DMS53 (cell line): ENCODE data around the gene KPNA6.
A peak's percentile ranks its signal among the peaks of the same experiment; 100 is the strongest.

Source experiments
- DNase-seq: peaks from one replicate; lab custom pipeline; 2025; lab: John Stamatoyannopoulos, UW

Gene KPNA6

GRCh38 chr1:32187850-32188249 is 80.0 kb downstream of the KPNA6 start:
- DNase-seq: no peak

- DNase-seq: no peak
Measured at GRCh38 chr1:32192220-32192948, 84.5 kb downstream of the KPNA6 start.

- DNase-seq: no peak
Measured at GRCh38 chr1:32194984-32195383, 87.1 kb downstream of the KPNA6 start.

GRCh38 chr1:32195531-32195930 is 87.7 kb downstream of the KPNA6 start:
- no peak for DNase-seq

GRCh38 chr1:32195972-32196823 is 88.3 kb downstream of the KPNA6 start:
- no peak for DNase-seq

GRCh38 chr1:32197074-32197473 is 89.2 kb downstream of the KPNA6 start:
- DNase-seq: peak; percentile 35

GRCh38 chr1:32197837-32198236 is 90.0 kb downstream of the KPNA6 start:
- DNase-seq: no peak

- DNase-seq: no peak
Measured at GRCh38 chr1:32198237-32199042, 90.6 kb downstream of the KPNA6 start.

GRCh38 chr1:32199043-32199716 is 91.3 kb downstream of the KPNA6 start:
- no peak for DNase-seq

GRCh38 chr1:32199717-32200072 is 91.8 kb downstream of the KPNA6 start:
- peak; percentile 79 for DNase-seq

GRCh38 chr1:32200226-32201010 is 92.6 kb downstream of the KPNA6 start, which contains the start of gene CCDC28B:
CCDC28B (plus strand) TSS chr1:32200595; CDS start chr1:32201936, 1,341 bp downstream.
- DNase-seq: peak; percentile 85

- peak; percentile 80 for DNase-seq
Measured at GRCh38 chr1:32201011-32201855, 93.4 kb downstream of the KPNA6 start.

GRCh38 chr1:32204943-32205361 is 97.1 kb downstream of the KPNA6 start:
- peak; percentile 87 for DNase-seq

GRCh38 chr1:32205401-32206370 is 97.8 kb downstream of the KPNA6 start, which contains the start of gene IQCC:
IQCC (plus strand) TSS chr1:32205671; CDS start chr1:32205682, 11 bp downstream.
- DNase-seq: peak; percentile 98

- DNase-seq: no peak
Measured at GRCh38 chr1:32208469-32208868, 100.6 kb downstream of the KPNA6 start.

- peak; percentile 100 for DNase-seq
Measured at GRCh38 chr1:32208891-32209328, 101.1 kb downstream of the KPNA6 start, which contains the start of gene DCDC2B. DCDC2B (plus strand) TSS chr1:32209089; CDS start chr1:32209094, 5 bp downstream.

GRCh38 chr1:32215629-32216480 is 108.0 kb downstream of the KPNA6 start:
- DNase-seq: peak; percentile 93
